Tibial artery (tissue), 4 donors: ENCODE measurements around the gene RPGRIP1.

ENCODE experiments used
- DNase-seq, 2 donors: peaks; one replicate each; pipeline ENCODE4 v3.0.0-alpha.2; 2019
- H3K27ac ChIP-seq, 2 donors: fragments of 200-600 bp; sonication (generic) in 1 of 2; 1 replicate in 1 of 2; 2 replicates in 1 of 2; pipeline ENCODE4 v1.5.1; 2018 to 2019; ENCODE audit warnings: mild to moderate bottlenecking in 1 of 2
- H3K27me3 ChIP-seq, 2 donors: fragments of 200-600 bp; sonication (generic) in 1 of 2; one replicate each; pipeline versions ENCODE4 v1.5.1 to v1.6.0; 2016 to 2019
- H3K36me3 ChIP-seq, 3 donors: fragments of 200-600 bp; sonication (generic) in 2 of 3; one replicate each; pipeline ENCODE4 v1.5.1; 2016 to 2019; ENCODE audit warnings: mild to moderate bottlenecking in 2 of 3
- H3K4me1 ChIP-seq, 4 donors: fragments of 200-600 bp; sonication (generic) in 2 of 4; 1 replicate in 3 of 4; 2 replicates in 1 of 4; pipeline ENCODE4 v1.5.1; 2016 to 2019
- H3K4me3 ChIP-seq, 2 donors: fragments of 200-600 bp; sonication (generic) in 1 of 2; 1 replicate in 1 of 2; 2 replicates in 1 of 2; pipeline ENCODE4 v1.5.1; 2018 to 2019; ENCODE audit warnings: mild to moderate bottlenecking in 2 of 2
- H3K9me3 ChIP-seq, 3 donors: fragments of 200-600 bp; sonication (generic) in 1 of 3; one replicate each; pipeline ENCODE4 v1.5.1; 2016 to 2019
- CTCF ChIP-seq, 2 experiments: fragments of 200-600 bp in 1 of 2; fragments of 450-650 bp in 1 of 2; IDR thresholded peaks; one replicate each; pipeline ENCODE4 v1.5.1; 2017 to 2019; ENCODE audit warnings: antibody characterized with exemption in 2 of 2, mild to moderate bottlenecking in 1 of 2, moderate library complexity in 1 of 2
- intact Hi-C: fragments of 100-400 bp; cut with DNase I; formaldehyde crosslinking; loops from one replicate; pipeline ENCODE4 v1.15.0; 2023; ENCODE audit warnings: low total_unique reads

Gene RPGRIP1

GRCh38 chr14:21311614-21312013 is 31.7 kb downstream of the RPGRIP1 start:
- no peak for DNase-seq
- Histone ChIP-seq H3K36me3 (no peaks in the 10 kb centered on the region), H3K27ac (no peak overlapping the region), H3K4me3 (no peak overlapping the region), H3K9me3 (no peaks in the 10 kb centered on the region), H3K27me3 (peaks cover 0 to 25% of the 10 kb centered on the region in 2 donors), H3K4me1 (no peaks in the 10 kb centered on the region)
- intact Hi-C loops: no loop called here
- no peak for TF ChIP-seq CTCF (IDR thresholded peaks at IDR 0.05)

GRCh38 chr14:21313512-21313911 is 33.6 kb downstream of the RPGRIP1 start:
- no peak overlapping the region for H3K27ac ChIP-seq
- TF ChIP-seq CTCF (IDR thresholded peaks at IDR 0.05): no peak
- DNase-seq: no peak

GRCh38 chr14:21317398-21317797 is 37.5 kb downstream of the RPGRIP1 start:
- DNase-seq: no peak
- Histone ChIP-seq H3K36me3 (no peaks in the 10 kb centered on the region), H3K27ac (no peak overlapping the region), H3K4me3 (no peak overlapping the region), H3K4me1 (no peaks in the 10 kb centered on the region), H3K9me3 (no peaks in the 10 kb centered on the region), H3K27me3 (peaks cover 0 to 3% of the 10 kb centered on the region in 2 donors)
- TF ChIP-seq CTCF (IDR thresholded peaks at IDR 0.05): no peak
- intact Hi-C loops: no loop called here

More at GRCh38 chr14:21313512-21313911, 33.6 kb downstream of the RPGRIP1 start:
- Histone ChIP-seq H3K36me3 (no peaks in the 10 kb centered on the region), H3K4me3 (no peak overlapping the region), H3K27me3 (peaks cover 0 to 7% of the 10 kb centered on the region in 2 donors), H3K4me1 (no peaks in the 10 kb centered on the region), H3K9me3 (no peaks in the 10 kb centered on the region)
- intact Hi-C loops: no loop called here

- intact Hi-C loops: no loop called here
- Histone ChIP-seq H3K27ac (no peak overlapping the region), H3K9me3 (no peaks in the 10 kb centered on the region), H3K27me3 (no peaks in the 10 kb centered on the region), H3K4me1 (no peaks in the 10 kb centered on the region), H3K36me3 (no peaks in the 10 kb centered on the region), H3K4me3 (no peak overlapping the region)
- DNase-seq: no peak
- TF ChIP-seq CTCF (IDR thresholded peaks at IDR 0.05): no peak
Observed at GRCh38 chr14:21320913-21321312, 41.0 kb downstream of the RPGRIP1 start.

- no peaks in the 10 kb centered on the region for H3K36me3 ChIP-seq
- no peaks in the 10 kb centered on the region for H3K9me3 ChIP-seq
- DNase-seq: no peak
- peaks cover 0 to 2% of the 10 kb centered on the region in 2 donors for H3K27me3 ChIP-seq
- no peak for TF ChIP-seq CTCF (IDR thresholded peaks at IDR 0.05)
- no peak overlapping the region for H3K27ac ChIP-seq
- H3K4me1 ChIP-seq: no peaks in the 10 kb centered on the region
- intact Hi-C loops: no loop called here
- H3K4me3 ChIP-seq: no peak overlapping the region
Observed at GRCh38 chr14:21322716-21323115, 42.8 kb downstream of the RPGRIP1 start.

GRCh38 chr14:21326972-21327371 is 47.1 kb downstream of the RPGRIP1 start:
- Histone ChIP-seq H3K27ac (no peak overlapping the region), H3K27me3 (peaks cover 0 to 2% of the 10 kb centered on the region in 2 donors), H3K9me3 (no peaks in the 10 kb centered on the region), H3K4me1 (no peaks in the 10 kb centered on the region), H3K36me3 (no peaks in the 10 kb centered on the region), H3K4me3 (no peak overlapping the region)
- no peak for DNase-seq
- TF ChIP-seq CTCF (IDR thresholded peaks at IDR 0.05): no peak
- intact Hi-C loops: no loop called here
